HEK293 (cell line): ENCODE measurements around the gene NSDHL.

Experiments used
- CTCF ChIA-PET: fragments of 350-600 bp; formaldehyde crosslinking; extraction: SDS; loops from one replicate; lab custom pipeline; 2021; ENCODE audit warnings: antibody characterized with exemption; lab: Yijun Ruan, JAX
- POLR2A ChIA-PET: fragments of 300-600 bp; formaldehyde crosslinking; extraction: SDS; loops from one replicate; lab custom pipeline; 2020; ENCODE audit warnings: antibody characterized with exemption, inconsistent platforms; lab: Yijun Ruan, JAX
- H3K27ac ChIP-seq: fragments of 200-500 bp; sonication (Bioruptor generic); 2 replicates; pipeline ENCODE4 v1.5.1; 2014; ENCODE audit warnings: low read depth, low read length, control low read depth, inconsistent platforms; ENCODE audit errors: extremely low read depth
- H3K36me3 ChIP-seq, 2 experiments: fragments of 200-500 bp in 1 of 2; sonication (Bioruptor generic) in 1 of 2; 1 replicate in 1 of 2; 2 replicates in 1 of 2; pipeline ENCODE4 v1.5.1; 2014 to 2017; ENCODE audit warnings: inconsistent platforms in 2 of 2, low read length in 2 of 2; ENCODE audit not compliant: control insufficient read depth in 2 of 2, insufficient read depth in 1 of 2
- H3K4me1 ChIP-seq: fragments of 200-500 bp; sonication (Bioruptor generic); 2 replicates; pipeline ENCODE4 v1.5.1; 2014; ENCODE audit warnings: mild to moderate bottlenecking, low read length, inconsistent platforms; ENCODE audit not compliant: control insufficient read depth, insufficient read depth
- H3K4me3 ChIP-seq: 2 replicates; pipeline ENCODE4 v1.5.1; 2011; ENCODE audit warnings: low read depth, mild to moderate bottlenecking, control low read depth, low read length, moderate library complexity
- H3K9me3 ChIP-seq: fragments of 200-500 bp; sonication (Bioruptor generic); 2 replicates; pipeline ENCODE4 v1.5.1; 2014; ENCODE audit warnings: low read depth, low read length, inconsistent platforms; ENCODE audit not compliant: control insufficient read depth, insufficient read depth
- ELK4 ChIP-seq: IDR thresholded peaks from 2 replicates; pipeline ENCODE4 v1.6.1; 2011; ENCODE audit warnings: mild to moderate bottlenecking, low read depth, low read length, borderline replicate concordance
- YY1 ChIP-seq: fragments of 450-650 bp; formaldehyde crosslinking; IDR thresholded peaks from 2 replicates; pipeline ENCODE4 v1.5.1; 2018; ENCODE audit warnings: missing biosample characterization, missing genetic modification characterization
- ZEB2 ChIP-seq: fragments of 450-650 bp; formaldehyde crosslinking; IDR thresholded peaks from 2 replicates; pipeline ENCODE4 v1.5.1; 2016; ENCODE audit warnings: missing biosample characterization, missing genetic modification characterization
- ZNF311 ChIP-seq: fragments of 450-650 bp; formaldehyde crosslinking; IDR thresholded peaks from 2 replicates; pipeline ENCODE4 v1.5.1; 2017; ENCODE audit warnings: missing biosample characterization, missing genetic modification characterization, borderline replicate concordance
- ZNF324 ChIP-seq: fragments of 450-650 bp; formaldehyde crosslinking; IDR thresholded peaks from 2 replicates; pipeline ENCODE4 v1.5.1; 2016; ENCODE audit warnings: missing biosample characterization, missing genetic modification characterization
- ZNF350 ChIP-seq: fragments of 450-650 bp; formaldehyde crosslinking; IDR thresholded peaks from 2 replicates; pipeline ENCODE4 v1.5.0; 2017; ENCODE audit warnings: missing biosample characterization, mild to moderate bottlenecking, missing genetic modification characterization
- ZNF366 ChIP-seq: fragments of 450-650 bp; formaldehyde crosslinking; conservative IDR thresholded peaks from 2 replicates; pipeline ENCODE4 v1.5.1; 2016; ENCODE audit warnings: missing biosample characterization, missing genetic modification characterization
- ZNF514 ChIP-seq: fragments of 450-650 bp; formaldehyde crosslinking; IDR thresholded peaks from 2 replicates; pipeline ENCODE4 v1.5.1; 2016; ENCODE audit warnings: missing biosample characterization, missing genetic modification characterization
- ZNF544 ChIP-seq: fragments of 450-650 bp; formaldehyde crosslinking; IDR thresholded peaks from 2 replicates; pipeline ENCODE4 v1.5.0; 2017; ENCODE audit warnings: missing biosample characterization, missing genetic modification characterization
- ZNF558 ChIP-seq: fragments of 450-650 bp; formaldehyde crosslinking; IDR thresholded peaks from 2 replicates; pipeline ENCODE4 v1.5.1; 2016; ENCODE audit warnings: missing biosample characterization, missing genetic modification characterization
- ZNF624 ChIP-seq: fragments of 450-650 bp; formaldehyde crosslinking; IDR thresholded peaks from 2 replicates; pipeline ENCODE4 v1.5.1; 2017; ENCODE audit warnings: missing biosample characterization, missing genetic modification characterization
- ZNF664 ChIP-seq: fragments of 450-650 bp; formaldehyde crosslinking; IDR thresholded peaks from 2 replicates; pipeline ENCODE4 v1.5.1; 2016; ENCODE audit warnings: missing biosample characterization, missing genetic modification characterization
- ZNF768 ChIP-seq: fragments of 450-650 bp; formaldehyde crosslinking; IDR thresholded peaks from 2 replicates; pipeline ENCODE4 v1.5.1; 2018; ENCODE audit warnings: missing biosample characterization, mild to moderate bottlenecking, missing genetic modification characterization
- TF ChIP-seq, protein P1 (sequence below): fragments of 450-650 bp; formaldehyde crosslinking; IDR thresholded peaks from 2 replicates; pipeline ENCODE4 v1.5.1; 2016; ENCODE audit warnings: missing biosample characterization, missing genetic modification characterization
- TF ChIP-seq, protein P2 (sequence below): fragments of 450-650 bp; formaldehyde crosslinking; IDR thresholded peaks from 2 replicates; pipeline ENCODE4 v1.5.1; 2017; ENCODE audit warnings: missing biosample characterization, missing genetic modification characterization

The NSDHL gene

DNA sequence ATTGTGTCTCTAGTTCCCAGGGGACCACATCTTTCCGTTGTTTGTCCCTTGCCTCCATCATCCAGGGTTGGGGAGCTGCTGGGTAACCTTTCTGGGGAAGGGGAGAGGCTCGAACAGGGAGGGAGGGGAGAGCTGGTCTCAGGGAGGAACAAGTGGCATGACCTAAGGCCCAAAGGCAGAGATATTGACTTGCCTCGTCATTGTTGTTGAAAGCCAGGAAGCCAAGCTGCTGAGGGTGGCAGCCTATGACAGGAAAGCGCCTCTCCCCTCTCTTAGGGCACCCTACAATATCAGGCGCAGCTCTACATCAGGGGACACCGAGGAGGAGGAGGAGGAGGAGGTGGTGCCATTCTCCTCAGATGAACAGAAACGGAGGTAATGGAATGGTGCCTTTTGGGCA is 87.8 kb downstream of the NSDHL start:
- H3K27ac ChIP-seq: no peak overlapping the region
- ChIA-PET POLR2A (no interaction called here), CTCF (interaction anchor here (0.7 to 1.4 kb wide), 2 partner anchors 9 to 1789 kb away, joined by 3 read pairs; no protein-coding TSS in a partner anchor)
- TF ChIP-seq ZNF664 (tag by site-specific recombination): no peak
- TF ChIP-seq ZNF544 (tag by site-specific recombination): no peak
- no peak for TF ChIP-seq ZEB2 (tag by site-specific recombination)
- no peak for TF ChIP-seq ZNF624 (tag by site-specific recombination)
- no peak for TF ChIP-seq ZNF768 (tag by site-specific recombination)
- TF ChIP-seq ZNF311 (tag by site-specific recombination): no peak
- no peak for TF ChIP-seq ZNF350 (tag by site-specific recombination)
- TF ChIP-seq ZNF366 (tag by site-specific recombination): no peak
- TF ChIP-seq ELK4: no peak
- TF ChIP-seq, protein P1, sequence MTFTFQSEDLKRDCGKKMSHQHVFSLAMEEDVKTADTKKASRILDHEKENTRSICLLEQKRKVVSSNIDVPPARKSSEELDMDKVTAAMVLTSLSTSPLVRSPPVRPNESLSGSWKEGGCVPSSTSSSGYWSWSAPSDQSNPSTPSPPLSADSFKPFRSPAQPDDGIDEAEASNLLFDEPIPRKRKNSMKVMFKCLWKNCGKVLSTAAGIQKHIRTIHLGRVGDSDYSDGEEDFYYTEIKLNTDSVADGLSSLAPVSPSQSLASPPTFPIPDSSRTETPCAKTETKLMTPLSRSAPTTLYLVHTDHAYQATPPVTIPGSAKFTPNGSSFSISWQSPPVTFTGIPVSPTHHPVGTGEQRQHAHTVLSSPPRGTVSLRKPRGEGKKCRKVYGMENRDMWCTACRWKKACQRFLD (tag by site-specific recombination): no peak
- TF ChIP-seq ZNF324 (tag by site-specific recombination): no peak
- no peak for TF ChIP-seq ZNF514 (tag by site-specific recombination)
- no peak for TF ChIP-seq YY1 (tag by site-specific recombination)
- TF ChIP-seq ZNF558 (tag by site-specific recombination): no peak
- TF ChIP-seq, protein P2, sequence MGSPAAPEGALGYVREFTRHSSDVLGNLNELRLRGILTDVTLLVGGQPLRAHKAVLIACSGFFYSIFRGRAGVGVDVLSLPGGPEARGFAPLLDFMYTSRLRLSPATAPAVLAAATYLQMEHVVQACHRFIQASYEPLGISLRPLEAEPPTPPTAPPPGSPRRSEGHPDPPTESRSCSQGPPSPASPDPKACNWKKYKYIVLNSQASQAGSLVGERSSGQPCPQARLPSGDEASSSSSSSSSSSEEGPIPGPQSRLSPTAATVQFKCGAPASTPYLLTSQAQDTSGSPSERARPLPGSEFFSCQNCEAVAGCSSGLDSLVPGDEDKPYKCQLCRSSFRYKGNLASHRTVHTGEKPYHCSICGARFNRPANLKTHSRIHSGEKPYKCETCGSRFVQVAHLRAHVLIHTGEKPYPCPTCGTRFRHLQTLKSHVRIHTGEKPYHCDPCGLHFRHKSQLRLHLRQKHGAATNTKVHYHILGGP (tag by site-specific recombination): no peak
- H3K4me1 ChIP-seq: no peaks in the 10 kb centered on the region
- no peak overlapping the region for H3K4me3 ChIP-seq
- no peaks in the 10 kb centered on the region for H3K36me3 ChIP-seq
- H3K9me3 ChIP-seq: no peaks in the 10 kb centered on the region
